Stimulated activated CD4-positive, alpha-beta T cell treated with anti-CD3 and anti-CD28 coated beads, Interleukin-2, amount 100 ng/mL, for 24 hours (primary cell): ENCODE data around the gene CHTOP.
"Not testable (repeated sequence)": the region's sequence is repeated elsewhere in the genome, so short reads cannot be mapped to it uniquely, and the experiment has no call there.

Experiments used
- DNase-seq, 2 donors: peaks; one replicate each; pipeline ENCODE4 v3.0.0-alpha.2; 2020

CHTOP gene

DNA sequence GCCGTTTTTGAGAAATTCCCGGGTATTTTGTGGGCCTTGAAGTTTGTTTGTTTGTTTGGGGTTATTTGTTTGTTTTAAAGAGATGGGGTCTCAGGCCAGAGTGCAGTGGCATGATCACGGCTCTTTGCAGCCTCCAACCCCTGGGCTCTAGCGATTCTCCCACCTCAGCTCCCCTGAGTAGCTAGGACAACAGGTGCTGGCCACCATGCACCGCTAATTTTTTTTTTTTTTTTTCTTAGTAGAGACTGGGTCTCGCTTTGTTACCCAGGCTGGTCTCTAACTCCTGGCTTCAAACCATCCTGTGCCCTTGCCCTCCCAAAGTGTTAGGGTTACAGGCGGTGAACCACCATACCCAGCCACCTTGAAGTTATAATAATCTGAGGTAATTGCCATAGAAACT is 2.0 kb downstream of the CHTOP start:
- no peak for DNase-seq

DNA sequence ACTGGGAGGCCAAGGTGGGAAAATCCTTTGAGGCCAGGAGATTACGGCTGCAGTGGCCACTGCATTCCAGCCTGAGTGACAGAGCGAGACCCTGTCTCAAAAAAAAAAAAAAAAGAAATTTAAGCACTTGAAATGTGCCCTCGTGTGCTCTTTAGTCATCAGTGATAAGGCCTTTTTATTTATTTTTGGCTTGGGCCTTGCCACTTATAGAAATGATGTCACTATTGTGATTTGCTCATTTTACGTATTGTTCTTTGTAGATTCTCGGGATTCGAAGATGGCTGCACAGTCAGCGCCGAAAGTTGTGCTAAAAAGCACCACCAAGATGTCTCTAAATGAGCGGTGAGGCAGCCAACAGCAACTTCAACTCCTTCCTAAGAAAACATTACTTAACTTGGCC is 2.4 kb downstream of the CHTOP start:
- DNase-seq = no peak

DNA sequence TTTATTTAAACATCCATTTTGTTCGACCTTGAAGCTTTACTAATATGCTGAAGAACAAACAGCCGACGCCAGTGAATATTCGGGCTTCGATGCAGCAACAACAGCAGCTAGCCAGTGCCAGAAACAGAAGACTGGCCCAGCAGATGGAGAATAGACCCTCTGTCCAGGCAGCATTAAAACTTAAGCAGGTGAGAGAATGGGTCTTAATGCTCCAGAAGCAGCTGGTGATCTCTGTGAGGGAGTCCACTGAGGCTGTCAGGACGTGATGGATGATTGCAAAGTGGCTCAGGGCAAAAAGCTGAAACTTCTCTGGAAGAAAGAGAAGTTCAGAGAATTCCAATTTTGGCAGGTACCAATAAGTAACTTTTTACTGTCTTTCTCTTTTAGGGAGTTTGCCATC is 4.4 kb downstream of the CHTOP start:
- DNase-seq = no peak

DNA sequence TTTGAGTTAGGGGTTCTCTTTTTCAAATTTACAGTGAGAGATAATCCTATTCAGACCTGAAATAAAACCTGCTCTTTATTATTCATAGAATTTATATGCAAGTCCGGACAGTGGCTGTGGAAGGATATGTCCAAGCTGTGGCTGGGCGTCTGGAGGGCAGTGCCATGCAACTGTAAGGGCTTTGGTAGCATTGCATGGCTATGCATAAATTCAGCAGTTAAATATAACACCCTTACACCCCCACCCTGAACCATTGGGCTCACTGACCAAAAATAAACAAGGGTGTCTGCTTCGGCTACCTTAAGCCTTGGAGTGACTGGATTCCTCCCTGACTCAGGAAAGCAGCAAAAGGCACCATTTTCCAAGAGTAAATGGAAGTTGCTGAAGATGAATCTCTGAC is 5.4 kb downstream of the CHTOP start:
- no peak for DNase-seq

DNA sequence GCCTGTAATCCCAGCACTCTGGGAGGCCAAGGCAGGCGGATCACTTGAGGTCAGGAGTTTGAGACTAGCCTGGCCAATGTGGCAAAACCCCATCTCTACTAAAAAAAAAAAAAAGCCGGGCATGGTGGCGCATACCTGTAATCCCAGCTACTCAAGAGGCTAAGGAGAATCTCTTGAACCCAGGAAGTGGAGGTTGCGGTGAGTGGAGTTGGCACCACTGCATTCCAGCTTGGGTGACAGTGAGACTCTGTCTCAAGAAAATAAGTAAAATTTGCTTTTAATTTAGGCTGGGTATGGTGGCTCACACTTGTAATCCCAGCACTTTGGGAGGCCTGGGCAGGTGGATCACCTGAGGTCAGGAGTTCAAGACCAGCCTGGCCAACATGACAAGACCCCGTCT is 6.3 kb downstream of the CHTOP start:
- not testable (repeated sequence) for DNase-seq

DNA sequence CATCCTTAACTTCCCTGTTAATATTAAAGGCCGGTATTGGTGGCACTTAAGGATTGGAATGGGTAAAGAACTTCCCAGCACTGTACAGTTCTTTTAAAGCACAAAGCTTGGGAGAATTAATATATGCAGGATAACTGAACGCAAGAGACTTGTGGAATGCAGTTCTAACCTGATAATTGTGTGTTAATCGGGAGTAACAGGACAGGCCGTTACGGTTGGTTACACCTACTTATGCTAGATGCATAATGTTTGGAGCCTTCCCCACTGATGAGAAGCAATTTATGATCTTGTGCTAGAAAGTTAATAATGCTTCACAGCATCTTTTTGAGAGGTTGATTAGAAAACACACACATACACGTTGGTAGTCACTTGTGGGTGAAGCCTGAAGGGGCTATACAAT is 7.0 kb downstream of the CHTOP start:
- DNase-seq = no peak

DNA sequence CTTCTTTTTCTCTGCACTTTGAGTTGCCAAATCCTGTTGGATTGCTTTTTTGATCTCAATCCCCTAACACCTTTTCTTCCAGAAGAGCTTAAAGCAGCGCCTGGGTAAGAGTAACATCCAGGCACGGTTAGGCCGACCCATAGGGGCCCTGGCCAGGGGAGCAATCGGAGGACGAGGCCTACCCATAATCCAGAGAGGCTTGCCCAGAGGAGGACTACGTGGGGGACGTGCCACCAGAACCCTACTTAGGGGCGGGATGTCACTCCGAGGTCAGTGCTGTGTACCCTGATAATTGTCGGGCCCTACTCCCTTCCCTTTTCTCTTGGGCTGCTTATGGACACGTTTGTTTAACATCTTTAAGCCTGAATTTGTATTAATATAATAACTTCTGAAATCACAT is 8.3 kb downstream of the CHTOP start:
- no peak for DNase-seq

DNA sequence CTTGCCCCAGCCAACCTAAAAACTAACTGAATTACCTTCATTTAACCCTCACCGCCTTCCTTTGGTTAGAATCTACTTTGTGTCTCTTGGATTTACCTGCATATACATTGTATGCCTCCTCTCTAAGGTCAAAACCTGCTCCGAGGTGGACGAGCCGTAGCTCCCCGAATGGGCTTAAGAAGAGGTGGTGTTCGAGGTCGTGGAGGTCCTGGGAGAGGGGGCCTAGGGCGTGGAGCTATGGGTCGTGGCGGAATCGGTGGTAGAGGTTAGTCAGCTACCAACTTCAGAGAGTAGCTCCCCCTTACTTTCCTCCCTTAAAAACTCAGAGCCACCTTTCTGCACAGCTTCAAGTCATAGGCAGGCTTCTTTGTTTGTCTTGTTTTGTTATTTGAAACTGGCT is 9.2 kb downstream of the CHTOP start:
- no peak for DNase-seq

DNA sequence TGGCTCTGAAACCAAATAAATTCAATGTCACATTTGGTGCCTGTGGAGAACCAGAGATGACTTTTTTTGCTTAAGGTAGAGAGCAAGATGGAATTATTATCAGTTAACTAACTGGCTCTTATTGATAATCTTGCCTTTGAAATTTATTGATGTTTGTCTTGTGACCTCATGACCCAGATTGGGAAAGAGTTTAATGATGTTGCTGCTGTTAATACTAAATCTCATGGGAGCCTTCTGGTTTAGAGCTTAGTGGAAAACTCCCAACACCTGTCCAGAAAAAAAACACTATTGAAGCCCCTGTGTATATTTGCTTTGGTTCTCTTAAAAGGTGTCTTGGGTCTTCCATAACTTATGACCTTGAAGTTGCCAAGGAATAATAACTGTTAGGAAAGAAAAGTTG is 9.9 kb downstream of the CHTOP start:
- no peak for DNase-seq

DNA sequence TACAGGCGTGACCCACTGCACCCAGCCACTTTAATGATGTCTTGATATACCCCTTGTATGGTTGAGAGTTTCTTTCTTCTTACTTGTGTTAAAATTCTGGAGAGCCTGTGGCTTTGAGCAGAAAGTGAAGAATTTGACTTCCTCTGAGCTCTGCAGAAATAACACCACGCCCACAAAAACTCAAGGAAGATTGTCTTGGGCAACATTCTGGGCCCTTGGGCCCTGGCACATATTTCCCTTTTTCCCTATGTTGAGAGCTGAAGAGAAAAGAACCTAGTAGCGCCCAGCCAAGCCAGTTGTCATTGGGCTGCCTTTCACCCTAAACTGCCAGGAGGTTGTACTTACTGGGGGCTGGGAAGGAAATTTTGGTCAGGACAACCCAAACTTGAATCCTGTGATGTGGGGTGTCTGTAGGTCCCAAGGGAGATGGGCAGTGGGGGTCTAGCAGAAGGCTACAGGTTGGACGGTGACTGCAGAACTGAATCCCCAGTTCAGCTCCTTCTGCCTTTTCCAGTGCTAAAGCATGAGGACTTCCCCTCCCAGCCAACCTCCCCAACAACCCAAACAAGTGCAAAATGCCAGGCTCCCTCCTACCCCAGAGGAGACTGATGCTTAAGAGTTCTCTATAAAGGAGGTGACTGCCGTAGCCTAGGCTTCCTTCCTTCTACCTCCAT is 12.9 kb downstream of the CHTOP start:
- DNase-seq = no peak

DNA sequence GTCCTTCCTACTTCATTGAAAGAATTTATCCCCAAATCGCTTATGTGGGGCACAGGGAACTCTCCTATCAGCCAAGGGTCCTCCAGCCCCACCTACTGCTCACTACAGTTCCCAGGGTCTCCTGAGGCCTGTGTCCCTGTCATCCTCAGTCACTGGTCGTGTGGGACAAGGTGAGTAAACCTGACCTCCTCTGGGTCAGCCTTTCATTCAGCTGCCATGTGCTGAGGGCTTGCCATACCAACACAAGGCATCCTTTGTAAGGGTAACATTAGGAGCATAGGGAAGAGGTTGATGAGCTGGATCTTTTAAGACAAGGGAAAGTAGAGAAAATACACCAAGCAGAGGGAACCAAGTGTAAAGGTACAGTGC is 13.5 kb downstream of the CHTOP start:
- no peak for DNase-seq

DNA sequence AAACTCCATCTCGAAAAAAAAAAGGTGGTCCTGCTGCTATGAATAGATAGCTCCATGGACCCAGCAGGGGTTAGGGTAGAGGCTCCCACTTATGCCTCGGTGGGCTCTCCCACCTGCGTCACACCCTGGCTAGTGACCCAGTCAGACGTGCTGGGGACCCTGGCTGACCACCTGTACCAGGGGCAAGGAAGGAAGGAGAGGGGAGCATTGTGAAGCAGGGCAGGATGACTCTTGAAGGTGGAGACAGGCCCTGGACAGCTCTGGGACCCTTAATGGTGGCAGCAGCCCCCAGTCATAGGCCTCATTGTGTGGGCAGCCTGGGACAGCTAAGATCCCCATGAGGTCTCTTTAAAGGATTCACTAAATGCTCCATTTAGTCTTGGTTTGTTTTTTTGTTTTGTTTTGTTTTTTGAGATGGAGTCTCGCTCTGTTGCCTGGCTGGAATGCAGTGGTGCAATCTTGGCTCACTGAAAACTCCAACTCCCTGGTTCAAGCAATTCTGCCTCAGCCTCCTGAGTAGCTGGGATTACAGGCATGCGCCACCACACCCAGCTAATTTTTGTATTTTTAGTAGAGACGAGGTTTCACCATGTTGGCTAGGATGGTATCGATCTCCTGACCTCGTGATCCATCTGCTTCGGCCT is 14.3 kb downstream of the CHTOP start:
- DNase-seq = no peak

DNA sequence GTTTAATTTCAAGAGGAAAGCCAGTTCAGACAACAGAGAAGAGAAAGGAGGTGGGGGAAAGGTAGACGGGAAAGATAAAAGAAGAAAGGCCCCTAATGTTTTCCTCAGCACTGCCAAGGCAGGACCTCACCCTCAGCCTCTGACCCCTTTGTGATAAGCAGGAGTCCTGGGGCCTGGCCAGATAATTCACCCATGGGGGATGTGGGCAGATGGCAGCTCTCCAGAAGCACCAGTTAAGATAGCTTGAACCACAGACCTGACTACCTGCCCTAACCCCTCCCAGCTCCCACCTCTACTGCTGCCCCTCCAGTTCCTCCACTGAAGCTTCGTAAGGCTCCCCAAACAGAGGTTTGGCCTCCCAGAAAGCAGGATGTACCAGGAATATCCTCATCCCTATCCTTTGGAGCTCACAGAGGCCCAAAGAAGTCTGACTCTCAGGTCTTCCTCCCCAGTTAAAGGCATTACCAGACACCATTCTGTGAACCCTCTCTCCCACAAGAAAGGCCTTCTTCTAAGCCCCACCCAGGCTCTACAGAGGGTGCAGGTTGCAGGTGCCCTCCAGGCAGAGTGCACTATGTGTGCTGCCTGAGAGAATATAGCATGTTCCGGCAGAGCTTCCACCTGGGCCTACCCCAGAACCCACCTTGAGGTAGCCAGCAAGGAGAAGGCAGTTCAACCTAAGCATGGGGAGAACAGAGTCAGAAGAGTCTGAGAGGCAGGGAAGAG is 15.4 kb downstream of the CHTOP start:
- DNase-seq = no peak

DNA sequence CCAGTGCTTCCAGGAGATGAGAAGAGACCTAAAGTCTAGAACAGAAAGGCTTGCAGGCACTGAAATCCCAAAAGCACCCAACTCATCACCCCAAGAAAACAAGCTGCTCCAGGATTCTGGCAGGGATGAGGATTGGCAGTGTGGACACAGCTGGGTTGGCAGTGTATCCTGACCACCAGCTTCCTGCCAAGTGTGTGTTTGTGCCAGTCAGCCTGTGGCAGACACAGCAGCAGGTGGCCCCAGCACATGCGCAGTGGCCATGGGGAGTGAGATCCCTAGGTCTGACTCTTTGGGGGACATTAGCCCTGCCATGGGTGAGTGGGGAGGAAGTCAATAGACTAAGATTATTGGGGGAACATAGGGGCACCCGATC is 16.0 kb downstream of the CHTOP start:
- no peak for DNase-seq

DNA sequence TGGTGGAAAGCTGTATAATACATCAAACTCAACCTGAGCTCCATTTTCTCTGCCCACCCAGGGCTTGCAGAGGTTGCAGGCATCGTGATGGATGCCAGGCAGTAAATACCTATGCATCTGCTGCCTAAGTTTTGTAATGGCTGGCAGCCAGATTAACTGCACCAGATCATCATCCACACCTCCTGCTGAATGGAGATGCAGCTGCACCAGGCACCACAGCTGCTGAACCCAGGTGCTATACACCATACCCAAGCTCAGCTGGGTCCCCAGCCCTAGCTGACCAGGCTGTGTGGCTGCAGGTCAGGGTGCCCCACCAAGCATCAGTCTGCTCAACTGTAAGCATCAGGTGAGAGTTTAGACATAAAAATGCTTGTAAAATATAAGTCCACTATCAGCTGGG is 17.9 kb downstream of the CHTOP start:
- DNase-seq = no peak

DNA sequence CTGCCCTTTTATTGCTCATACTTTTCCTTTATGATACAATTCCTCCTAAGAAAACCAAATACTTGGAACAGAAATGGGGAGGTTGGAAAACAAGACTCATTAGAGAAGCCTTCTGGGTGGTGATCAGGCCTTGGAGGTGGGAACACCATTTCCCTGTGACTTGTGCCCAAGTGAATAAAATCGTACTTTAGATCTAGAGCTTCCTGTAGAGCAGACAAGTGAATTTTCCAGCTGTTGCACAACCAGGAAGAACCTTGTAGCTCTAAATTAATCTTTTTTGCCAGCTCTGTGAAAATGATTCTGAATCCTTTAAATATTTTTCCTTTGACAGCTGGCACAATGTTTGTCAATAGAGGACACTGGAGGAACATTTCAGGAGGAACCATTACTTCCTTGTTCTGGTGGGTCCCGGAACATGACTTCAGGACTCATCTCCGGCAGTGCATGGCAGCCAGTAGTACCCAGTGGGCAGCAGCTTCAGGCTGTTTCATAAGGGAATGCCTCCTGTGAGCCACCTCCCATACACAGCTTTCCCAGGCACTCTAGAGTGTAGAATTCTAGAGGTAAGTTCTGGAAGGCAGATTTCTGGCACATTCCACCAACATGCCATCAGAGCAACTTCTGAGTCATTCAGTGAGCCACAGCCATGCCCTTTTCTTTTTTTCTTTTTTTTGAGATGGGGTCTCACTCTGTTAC is 19.1 kb downstream of the CHTOP start:
- DNase-seq = no peak

DNA sequence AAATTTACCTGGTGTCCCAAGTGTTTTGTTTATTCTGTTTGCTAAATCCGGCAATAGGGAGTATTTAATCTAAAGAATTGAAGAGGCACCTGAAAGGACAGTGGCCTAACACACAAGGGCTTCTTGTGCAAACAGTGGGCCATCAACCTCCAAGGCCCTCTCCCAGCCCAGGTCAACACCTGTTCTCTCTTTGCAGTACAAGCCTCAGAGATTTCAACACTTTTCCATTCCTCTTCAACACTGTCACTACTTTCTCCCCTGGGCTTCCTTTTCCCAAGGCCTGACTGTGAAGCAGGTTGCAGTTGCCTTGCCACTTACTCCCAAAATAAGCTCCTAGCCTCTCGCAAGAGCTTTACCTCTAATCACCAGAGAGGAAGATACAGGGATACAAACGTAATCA is 21.5 kb downstream of the CHTOP start:
- no peak for DNase-seq

DNA sequence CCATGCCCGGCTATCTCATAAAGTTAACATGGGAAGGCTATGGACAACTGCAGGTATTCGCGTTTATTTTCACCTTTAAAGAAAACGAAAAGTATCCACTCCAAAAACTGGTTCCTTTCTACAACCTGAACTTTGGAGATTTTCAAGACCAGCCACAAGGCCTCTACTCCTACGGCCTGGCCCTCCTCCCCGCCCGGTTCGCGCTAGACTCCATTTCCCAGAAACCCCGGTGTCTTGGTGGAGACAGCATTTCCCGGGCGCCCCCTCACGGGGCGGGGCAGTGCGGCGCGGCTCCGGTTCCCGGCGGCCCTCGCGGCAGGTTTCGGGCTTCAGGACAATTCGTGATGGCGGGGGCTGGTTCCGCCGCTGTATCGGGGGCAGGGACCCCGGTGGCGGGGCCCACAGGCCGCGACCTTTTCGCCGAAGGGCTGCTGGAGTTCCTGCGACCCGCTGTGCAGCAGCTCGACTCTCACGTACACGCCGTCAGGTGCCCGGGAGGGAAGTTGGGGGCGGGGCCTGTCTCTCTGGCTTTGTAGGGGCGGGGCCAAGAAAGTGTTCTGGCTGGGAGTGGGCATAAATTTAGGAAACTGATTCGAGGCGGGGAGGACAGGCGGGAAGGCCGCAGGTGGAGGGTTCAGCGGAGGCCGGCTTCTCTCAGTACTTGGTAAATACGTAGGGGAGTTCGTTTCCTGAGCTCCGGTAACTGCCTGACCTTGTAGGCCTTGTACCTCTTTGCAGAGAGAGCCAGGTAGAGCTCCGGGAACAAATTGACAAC is 24.7 kb downstream of the CHTOP start, which contains the start of gene SNAPIN:
SNAPIN (plus strand) TSS at position 304 of the 775 bp plus-strand sequence; CDS start at position 345, 41 bp downstream.
- peak; percentile 92 to 93 for DNase-seq

DNA sequence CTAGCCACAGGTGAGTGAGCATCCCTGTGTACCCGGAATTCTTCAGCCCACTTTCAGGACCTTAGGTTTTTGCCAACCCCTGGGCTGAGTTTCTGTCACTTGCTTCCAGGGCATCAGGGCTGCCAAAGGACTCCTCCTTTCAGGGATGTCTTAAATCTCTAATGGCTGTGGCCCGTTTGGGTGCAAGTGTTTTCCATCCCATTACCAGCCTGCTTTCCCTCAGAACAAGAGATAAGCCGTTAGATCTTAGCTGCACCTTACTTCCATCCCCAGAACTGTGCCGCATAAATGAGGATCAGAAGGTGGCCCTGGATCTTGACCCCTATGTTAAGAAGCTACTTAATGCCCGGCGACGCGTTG is 25.3 kb downstream of the CHTOP start:
- DNase-seq = no peak

DNA sequence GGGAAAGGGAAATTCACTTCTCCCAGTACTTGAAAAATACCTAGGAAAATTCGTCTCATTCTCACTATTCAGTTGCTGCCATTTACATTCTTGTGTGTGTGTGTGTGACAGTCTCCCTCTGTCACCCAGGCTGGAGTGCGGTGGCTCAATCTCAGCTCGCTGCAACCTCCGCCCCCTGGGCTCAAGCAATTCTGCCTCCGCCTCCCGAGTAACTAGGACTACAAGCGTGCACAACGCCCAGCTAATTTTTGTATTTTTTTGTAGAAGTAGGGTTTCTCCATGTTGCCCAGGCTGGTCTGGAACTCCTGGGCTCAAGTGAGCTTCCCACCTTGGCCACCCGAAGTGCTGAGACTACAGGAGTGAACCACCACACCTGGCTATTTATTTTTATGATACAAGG is 25.8 kb downstream of the CHTOP start:
- no peak for DNase-seq

DNA sequence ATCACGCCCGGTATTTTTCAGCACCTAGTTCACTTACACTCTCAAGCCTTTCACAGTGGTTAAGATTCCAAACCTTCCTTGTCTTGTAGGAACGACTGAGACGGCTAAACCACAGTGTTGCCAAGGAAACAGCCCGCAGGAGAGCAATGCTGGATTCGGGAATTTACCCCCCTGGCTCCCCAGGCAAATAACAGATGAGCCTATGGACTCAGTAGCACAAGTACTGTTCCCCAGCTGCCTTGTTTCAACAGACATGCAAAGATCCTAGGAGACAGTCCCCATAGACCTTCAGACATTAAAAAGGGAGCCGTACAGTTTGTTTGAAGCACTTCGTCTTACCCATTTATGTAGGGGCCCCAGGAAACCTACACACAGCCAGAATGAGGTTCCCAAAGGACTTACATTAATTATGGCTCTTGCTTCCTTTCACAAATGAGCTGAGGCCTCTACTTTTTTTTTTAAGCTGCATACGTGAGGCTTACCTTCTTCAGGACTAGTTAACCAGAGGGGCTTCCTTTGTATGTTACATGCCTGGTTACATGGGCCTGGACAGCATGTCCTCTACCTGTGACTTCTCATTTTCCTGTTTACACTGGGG is 27.3 kb downstream of the CHTOP start:
- DNase-seq = no peak

DNA sequence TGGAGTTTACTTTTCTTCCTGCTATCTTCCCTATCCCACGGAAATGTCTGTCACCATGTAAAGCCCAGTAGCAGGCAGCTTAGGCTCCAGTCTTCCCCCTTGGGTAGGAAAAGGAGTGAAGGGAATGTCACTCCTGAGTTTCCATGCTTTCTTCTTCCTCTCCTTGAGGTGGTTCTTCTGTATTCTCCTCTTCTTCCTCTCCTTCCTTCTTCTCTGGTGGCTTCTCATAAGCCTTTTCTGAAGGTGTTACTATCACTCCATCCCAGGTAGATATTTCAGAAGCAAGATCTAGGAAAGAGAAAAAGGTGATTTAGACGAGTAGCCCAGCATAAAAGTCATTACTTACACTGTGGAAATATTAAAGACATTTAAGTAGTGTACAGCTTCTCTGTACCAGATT is 28.4 kb downstream of the CHTOP start:
- DNase-seq = no peak

DNA sequence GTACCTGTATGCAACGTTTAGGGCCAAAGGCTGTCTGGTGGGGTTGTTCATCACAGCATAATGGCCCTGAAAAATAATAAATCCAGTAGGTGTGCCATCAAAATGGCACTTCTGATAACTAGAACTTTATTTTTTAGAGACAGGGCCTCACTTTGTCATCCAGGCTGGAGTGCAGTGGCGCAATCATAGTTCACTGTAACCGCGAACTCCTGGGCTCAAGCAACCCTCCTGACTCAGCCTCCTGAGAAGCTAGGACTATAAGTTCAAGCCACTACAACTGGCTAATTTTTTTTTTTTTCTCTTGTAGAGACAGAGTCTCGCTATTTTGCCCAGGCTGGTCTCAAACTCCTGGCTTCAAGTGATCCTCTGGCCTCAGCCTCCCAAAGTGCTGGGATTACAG is 29.3 kb downstream of the CHTOP start:
- DNase-seq = no peak
